GM12892 (cell line): ENCODE data around the gene MRPL58.
A peak's percentile ranks its signal among the peaks of the same experiment; 100 is the strongest.

Experiments used
- POLR2A ChIP-seq: IDR thresholded peaks from 2 replicates; pipeline ENCODE4 v1.6.1; 2011; ENCODE audit warnings: low read depth, low read length, control low read depth
- POLR2AphosphoS5 ChIP-seq: IDR thresholded peaks from 2 replicates; pipeline ENCODE4 v1.6.1; 2011; ENCODE audit warnings: low read depth, low read length, control low read depth

GRCh38 chr17:75046407-75047289, 34.2 kb downstream of the MRPL58 start, which contains the start of the genes ATP5PD and KCTD2:
- TF ChIP-seq POLR2AphosphoS5: peak; percentile 92
- peak; percentile 93 for TF ChIP-seq POLR2A
